ENCODE data around the gene MLLT3.
A peak's percentile ranks its signal among the peaks of the same experiment; 100 is the strongest.

Gene MLLT3

DNA sequence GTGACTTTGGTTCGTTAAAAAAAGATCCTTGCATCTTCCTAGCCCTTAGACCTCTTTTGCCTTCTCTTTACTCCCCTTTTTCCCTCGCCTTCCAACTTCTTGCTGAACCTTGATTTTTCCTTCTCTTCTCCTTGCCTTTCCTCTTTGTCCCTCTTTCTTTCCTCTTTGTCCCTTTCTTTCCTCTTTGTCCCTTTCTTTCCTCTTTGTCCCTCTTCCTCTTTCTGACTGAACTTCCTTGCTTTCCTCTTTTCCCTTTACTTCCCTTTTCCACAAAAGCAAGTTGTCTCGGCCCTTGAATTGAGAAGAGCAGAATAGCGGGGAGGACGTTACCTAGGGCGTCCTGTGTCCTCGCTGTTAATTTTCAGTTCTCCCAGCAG lies 1.4 kb upstream of the MLLT3 start:
- H3K9me3 ChIP-seq (ENCODE audit: control insufficient read depth, insufficient read depth, low read length): no peaks in the 10 kb centered on the region
- H3K4me3 ChIP-seq (ENCODE audit: low read depth, low read length): peak overlapping the region; percentile 80
- H3K27me3 ChIP-seq (ENCODE audit: control insufficient read depth, insufficient read depth, low read length): peaks cover 46% of the 10 kb centered on the region

DNA sequence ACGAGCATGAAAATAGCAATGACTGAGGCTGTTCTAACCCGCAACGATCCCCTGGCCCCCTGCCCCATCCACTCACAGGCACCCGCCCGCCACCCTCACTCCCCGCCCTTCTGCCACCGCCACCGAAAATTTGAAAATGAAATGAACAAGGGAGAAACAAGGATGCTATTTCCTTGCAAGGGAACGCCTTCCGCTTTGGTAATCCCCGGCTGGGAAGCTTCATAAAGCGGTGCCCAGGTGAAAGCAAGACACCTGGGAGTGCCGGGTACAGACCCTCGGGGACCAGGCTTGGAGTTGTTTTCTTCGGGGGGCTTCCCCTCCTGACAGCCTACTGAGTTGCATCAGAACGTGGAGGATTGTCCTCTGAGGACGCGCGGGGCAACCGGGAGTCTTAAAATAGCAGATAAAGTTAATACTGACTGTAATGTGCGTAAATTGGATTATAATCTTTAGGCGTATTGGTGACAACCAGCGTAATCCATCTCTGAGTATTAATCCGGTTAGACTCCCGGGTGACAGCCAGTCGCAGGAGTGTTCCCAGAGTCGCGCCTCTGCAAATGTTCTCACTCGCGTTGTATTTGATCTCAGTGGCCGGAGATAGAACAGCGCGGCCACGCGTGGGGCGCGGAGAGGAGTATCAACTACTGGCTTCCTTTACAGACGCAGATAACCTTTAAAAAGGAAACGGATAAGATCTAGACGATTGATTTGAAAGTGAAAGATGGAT lies 885 bp upstream of the MLLT3 start:
- H3K4me1 ChIP-seq (ENCODE audit: control insufficient read depth, insufficient read depth, low read length): peaks cover 4% of the 10 kb centered on the region
- no peaks in the 10 kb centered on the region for H3K36me3 ChIP-seq (ENCODE audit: control insufficient read depth, insufficient read depth, low read length)
- no peak overlapping the region for H3K9ac ChIP-seq (ENCODE audit: low read depth, low read length)
- H3K4me3 ChIP-seq (ENCODE audit: low read depth, low read length): peak overlapping the region; percentile 80
- H3K9me3 ChIP-seq (ENCODE audit: control insufficient read depth, insufficient read depth, low read length): no peaks in the 10 kb centered on the region
- H3K27me3 ChIP-seq (ENCODE audit: control insufficient read depth, insufficient read depth, low read length): peaks cover 52% of the 10 kb centered on the region

More for the DNA sequence above, 1.4 kb upstream of the MLLT3 start:
- Histone ChIP-seq H3K36me3 (ENCODE audit: control insufficient read depth, insufficient read depth, low read length) (no peaks in the 10 kb centered on the region), H3K4me1 (ENCODE audit: control insufficient read depth, insufficient read depth, low read length) (peaks cover 4% of the 10 kb centered on the region), H3K9ac (ENCODE audit: low read depth, low read length) (no peak overlapping the region)

- no peaks in the 10 kb centered on the region for H3K9me3 ChIP-seq (ENCODE audit: control insufficient read depth, insufficient read depth, low read length)
- no peaks in the 10 kb centered on the region for H3K36me3 ChIP-seq (ENCODE audit: control insufficient read depth, insufficient read depth, low read length)
- peak overlapping the region; percentile 80 for H3K4me3 ChIP-seq (ENCODE audit: low read depth, low read length)
- no peak overlapping the region for H3K9ac ChIP-seq (ENCODE audit: low read depth, low read length)
- H3K27me3 ChIP-seq (ENCODE audit: control insufficient read depth, insufficient read depth, low read length): peaks cover 54% of the 10 kb centered on the region
- H3K4me1 ChIP-seq (ENCODE audit: control insufficient read depth, insufficient read depth, low read length): peaks cover 4% of the 10 kb centered on the region
Measured at GRCh38 chr9:20621471-20622329, 599 bp downstream of the MLLT3 start.

GRCh38 chr9:20620650-20621470 lies 1.4 kb downstream of the MLLT3 start:
- Histone ChIP-seq H3K36me3 (ENCODE audit: control insufficient read depth, insufficient read depth, low read length) (no peaks in the 10 kb centered on the region), H3K9ac (ENCODE audit: low read depth, low read length) (no peak overlapping the region), H3K4me3 (ENCODE audit: low read depth, low read length) (peak overlapping the region; percentile 80), H3K27me3 (ENCODE audit: control insufficient read depth, insufficient read depth, low read length) (peaks cover 54% of the 10 kb centered on the region), H3K4me1 (ENCODE audit: control insufficient read depth, insufficient read depth, low read length) (peaks cover 4% of the 10 kb centered on the region), H3K9me3 (ENCODE audit: control insufficient read depth, insufficient read depth, low read length) (no peaks in the 10 kb centered on the region)

DNA sequence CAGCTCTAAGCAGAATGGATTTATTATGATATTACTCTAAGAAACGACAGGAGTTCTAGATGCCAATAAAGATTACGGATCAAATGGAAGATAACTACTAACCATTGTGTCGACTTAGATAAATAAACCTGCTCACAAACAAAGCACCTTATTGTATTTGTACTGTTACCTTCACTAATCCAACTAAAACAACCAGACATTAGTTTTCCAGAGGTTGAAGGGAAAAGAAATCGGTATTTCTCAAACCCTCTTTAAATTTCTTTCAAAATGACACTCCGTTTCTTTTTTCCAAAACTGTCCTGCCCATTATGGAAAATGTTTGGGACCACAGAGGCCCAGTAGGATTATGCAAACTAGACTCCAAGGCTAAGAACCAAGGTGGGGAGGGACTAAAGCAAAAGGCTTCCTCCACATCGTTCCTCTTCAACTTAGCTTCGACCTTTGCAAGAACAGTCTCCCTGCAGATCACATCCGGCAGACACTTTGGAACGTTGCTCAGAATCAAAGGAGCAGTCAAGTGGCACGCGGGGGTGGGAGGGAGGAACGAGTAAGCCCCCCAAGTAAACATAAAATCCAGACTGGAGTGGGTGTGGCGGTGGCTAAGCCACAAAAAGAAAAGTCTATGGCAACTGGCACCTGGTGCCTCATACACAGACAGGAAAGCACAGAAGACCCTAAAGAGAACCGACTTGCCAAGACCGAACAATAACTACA lies 2.7 kb downstream of the MLLT3 start:
- Histone ChIP-seq H3K36me3 (ENCODE audit: control insufficient read depth, insufficient read depth, low read length) (no peaks in the 10 kb centered on the region), H3K9ac (ENCODE audit: low read depth, low read length) (no peak overlapping the region), H3K9me3 (ENCODE audit: control insufficient read depth, insufficient read depth, low read length) (no peaks in the 10 kb centered on the region), H3K4me3 (ENCODE audit: low read depth, low read length) (peak overlapping the region; percentile 80), H3K4me1 (ENCODE audit: control insufficient read depth, insufficient read depth, low read length) (peaks cover 4% of the 10 kb centered on the region), H3K27me3 (ENCODE audit: control insufficient read depth, insufficient read depth, low read length) (peaks cover 53% of the 10 kb centered on the region)

DNA sequence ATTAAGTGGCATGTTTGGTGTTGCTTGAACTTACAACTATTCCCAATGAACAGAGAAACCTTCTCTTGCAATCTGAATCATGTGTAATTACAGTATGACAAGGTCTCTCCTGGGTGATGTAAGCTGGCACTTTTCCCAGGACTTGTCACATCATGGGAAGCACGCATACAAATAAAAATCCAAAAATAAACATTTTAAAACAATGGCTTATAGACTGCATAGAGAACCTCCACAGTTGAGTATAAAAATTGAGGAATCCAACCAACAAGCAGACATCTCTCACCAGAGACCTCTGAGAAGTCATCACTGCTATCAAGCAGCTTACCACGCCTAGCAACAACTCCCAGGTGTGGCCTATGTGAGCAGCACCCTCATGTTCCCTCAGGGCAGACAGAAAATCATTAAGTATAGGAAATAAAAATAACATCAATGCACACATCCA lies 3.9 kb downstream of the MLLT3 start:
- Histone ChIP-seq H3K4me1 (ENCODE audit: control insufficient read depth, insufficient read depth, low read length) (no peaks in the 10 kb centered on the region), H3K27me3 (ENCODE audit: control insufficient read depth, insufficient read depth, low read length) (peaks cover 40% of the 10 kb centered on the region), H3K4me3 (ENCODE audit: low read depth, low read length) (no peak overlapping the region), H3K9ac (ENCODE audit: low read depth, low read length) (no peak overlapping the region), H3K36me3 (ENCODE audit: control insufficient read depth, insufficient read depth, low read length) (no peaks in the 10 kb centered on the region), H3K9me3 (ENCODE audit: control insufficient read depth, insufficient read depth, low read length) (no peaks in the 10 kb centered on the region)

GRCh38 chr9:20616808-20617207 lies 5.5 kb downstream of the MLLT3 start:
- no peak overlapping the region for H3K4me3 ChIP-seq (ENCODE audit: low read depth, low read length)
- no peaks in the 10 kb centered on the region for H3K9me3 ChIP-seq (ENCODE audit: control insufficient read depth, insufficient read depth, low read length)
- H3K9ac ChIP-seq (ENCODE audit: low read depth, low read length): no peak overlapping the region
- H3K4me1 ChIP-seq (ENCODE audit: control insufficient read depth, insufficient read depth, low read length): no peaks in the 10 kb centered on the region
- no peaks in the 10 kb centered on the region for H3K36me3 ChIP-seq (ENCODE audit: control insufficient read depth, insufficient read depth, low read length)
- peaks cover 36% of the 10 kb centered on the region for H3K27me3 ChIP-seq (ENCODE audit: control insufficient read depth, insufficient read depth, low read length)

GRCh38 chr9:20614602-20615216 lies 7.6 kb downstream of the MLLT3 start:
- peaks cover 18% of the 10 kb centered on the region for H3K27me3 ChIP-seq (ENCODE audit: control insufficient read depth, insufficient read depth, low read length)

GRCh38 chr9:20611691-20612287 lies 10.5 kb downstream of the MLLT3 start:
- no peaks in the 10 kb centered on the region for H3K9me3 ChIP-seq (ENCODE audit: control insufficient read depth, insufficient read depth, low read length)
- H3K9ac ChIP-seq (ENCODE audit: low read depth, low read length): no peak overlapping the region
- no peaks in the 10 kb centered on the region for H3K4me1 ChIP-seq (ENCODE audit: control insufficient read depth, insufficient read depth, low read length)
- H3K4me3 ChIP-seq (ENCODE audit: low read depth, low read length): no peak overlapping the region
- no peaks in the 10 kb centered on the region for H3K36me3 ChIP-seq (ENCODE audit: control insufficient read depth, insufficient read depth, low read length)
- H3K27me3 ChIP-seq (ENCODE audit: control insufficient read depth, insufficient read depth, low read length): no peaks in the 10 kb centered on the region

More at GRCh38 chr9:20614602-20615216, 7.6 kb downstream of the MLLT3 start:
- no peaks in the 10 kb centered on the region for H3K4me1 ChIP-seq (ENCODE audit: control insufficient read depth, insufficient read depth, low read length)
- no peak overlapping the region for H3K4me3 ChIP-seq (ENCODE audit: low read depth, low read length)
- H3K36me3 ChIP-seq (ENCODE audit: control insufficient read depth, insufficient read depth, low read length): no peaks in the 10 kb centered on the region
- H3K9ac ChIP-seq (ENCODE audit: low read depth, low read length): no peak overlapping the region
- no peaks in the 10 kb centered on the region for H3K9me3 ChIP-seq (ENCODE audit: control insufficient read depth, insufficient read depth, low read length)

- H3K4me1 ChIP-seq (ENCODE audit: control insufficient read depth, insufficient read depth, low read length): no peaks in the 10 kb centered on the region
- H3K9ac ChIP-seq (ENCODE audit: low read depth, low read length): no peak overlapping the region
- no peaks in the 10 kb centered on the region for H3K27me3 ChIP-seq (ENCODE audit: control insufficient read depth, insufficient read depth, low read length)
- no peaks in the 10 kb centered on the region for H3K36me3 ChIP-seq (ENCODE audit: control insufficient read depth, insufficient read depth, low read length)
- no peak overlapping the region for H3K4me3 ChIP-seq (ENCODE audit: low read depth, low read length)
- H3K9me3 ChIP-seq (ENCODE audit: control insufficient read depth, insufficient read depth, low read length): no peaks in the 10 kb centered on the region
Measured at GRCh38 chr9:20610591-20610990, 11.7 kb downstream of the MLLT3 start.
